ENCODE data around the gene UCN2. TPM values are rescaled to one million over a fixed set of nuclear protein-coding genes. Genes with fewer than 3 reads are reported as not detected.
"Not testable (repeated sequence)": the region's sequence is repeated elsewhere in the genome, so short reads cannot be mapped to it uniquely, and the experiment has no call there.

Gene UCN2
- total and polyA plus RNA-seq, 8 donors = 0.19 TPM; not detected in 7

- no peak for FAIRE-seq
- TF ChIP-seq CTCF (IDR thresholded peaks at IDR 0.05) = no peak
- DNase-seq = no peak
- Histone ChIP-seq H3K27ac (no peak overlapping the region), H3K36me3 (peaks cover 0 to 15% (median 6%) of the 10 kb centered on the region in 3 donors), H3K4me1 (no peaks in the 10 kb centered on the region), H3K27me3 (no peaks in the 10 kb centered on the region), H3K9me3 (no peaks in the 10 kb centered on the region), H3K4me3 (no peak overlapping the region)
- intact Hi-C loops (cut with DNase I) = no loop called here
- ATAC-seq = no peak
- whole genome bisulfite sequencing, 2 donors = 88 to 93% methylated on average over 2 of the region's 2 CpGs
These were observed 30.6 kb downstream of the UCN2 start for GRCh38 chr3:48532977-48533337.

GRCh38 chr3:48532271-48532976, 31.2 kb downstream of the UCN2 start:
- peaks cover 0 to 15% (median 6%) of the 10 kb centered on the region in 3 donors for H3K36me3 ChIP-seq
- no peak for DNase-seq
- no peak for FAIRE-seq
- no peak overlapping the region for H3K4me3 ChIP-seq
- WGBS, 2 donors = 87 to 90% methylated on average over 6 of the region's 6 CpGs
- no peaks in the 10 kb centered on the region for H3K27me3 ChIP-seq
- no peak for ATAC-seq
- H3K4me1 ChIP-seq = no peaks in the 10 kb centered on the region
- TF ChIP-seq CTCF (IDR thresholded peaks at IDR 0.05) = no peak
- H3K27ac ChIP-seq = no peak overlapping the region
- H3K9me3 ChIP-seq = no peaks in the 10 kb centered on the region
- intact Hi-C loops (cut with DNase I) = no loop called here

- H3K4me3 ChIP-seq; ATAC-seq; H3K9me3 ChIP-seq; H3K4me1 ChIP-seq; H3K27me3 ChIP-seq; intact Hi-C loops (cut with DNase I); H3K27ac ChIP-seq; FAIRE-seq; H3K36me3 ChIP-seq: not testable (repeated sequence)
- DNase-seq = peak in 1 of 6 donors; percentile 1
- WGBS, 2 donors = 97 to 99% methylated on average over 4 of the region's 4 CpGs
These were observed 32.9 kb downstream of the UCN2 start for GRCh38 chr3:48530701-48531100.

GRCh38 chr3:48528754-48529153, 34.8 kb downstream of the UCN2 start:
- TF ChIP-seq CTCF (IDR thresholded peaks at IDR 0.05) = no peak
- intact Hi-C loops (cut with DNase I) = no loop called here
- WGBS, 2 donors = 92 to 93% methylated on average over 3 of the region's 3 CpGs
- H3K27me3 ChIP-seq = no peaks in the 10 kb centered on the region
- no peaks in the 10 kb centered on the region for H3K9me3 ChIP-seq
- H3K4me3 ChIP-seq = no peak overlapping the region
- DNase-seq (no peak), ATAC-seq (peak in 2 of 4 donors; percentile 27 to 37), FAIRE-seq (no peak)
- H3K36me3 ChIP-seq = peaks cover 0 to 6% (median 0%) of the 10 kb centered on the region in 3 donors
- no peaks in the 10 kb centered on the region for H3K4me1 ChIP-seq
- no peak overlapping the region for H3K27ac ChIP-seq

- no peak for DNase-seq
- Histone ChIP-seq H3K36me3 (peaks cover 0 to 6% (median 0%) of the 10 kb centered on the region in 3 donors), H3K4me3 (no peak overlapping the region), H3K9me3 (no peaks in the 10 kb centered on the region), H3K4me1 (no peaks in the 10 kb centered on the region), H3K27me3 (no peaks in the 10 kb centered on the region), H3K27ac (no peak overlapping the region)
- no peak for ATAC-seq
- intact Hi-C loops (cut with DNase I) = no loop called here
- no peak for FAIRE-seq
- TF ChIP-seq CTCF (IDR thresholded peaks at IDR 0.05) = no peak
- 95 to 97% methylated on average over 9 of the region's 9 CpGs for WGBS, 2 donors
These were observed 35.5 kb downstream of the UCN2 start for GRCh38 chr3:48528048-48528447.
